Transverse colon (tissue), 4 donors: ENCODE results near the gene KDM2B.

Experiments used
- CTCF ChIP-seq, 5 experiments: fragments of 200-600 bp in 3 of 5; fragments of 450-650 bp in 2 of 5; sonication (generic) in 3 of 5; IDR thresholded peaks; 1 replicate in 2 of 5; 2 replicates in 3 of 5; pipeline ENCODE4 v1.5.1; 2016 to 2017; ENCODE audit warnings: antibody characterized with exemption in 5 of 5, inconsistent platforms in 3 of 5, mild to moderate bottlenecking in 2 of 5, moderate library complexity in 1 of 5
- POLR2AphosphoS5 ChIP-seq, 3 donors: sonication (generic); formaldehyde crosslinking; IDR thresholded peaks; one replicate each; pipeline ENCODE4 v1.6.1; 2016; ENCODE audit warnings: antibody characterized with exemption in 3 of 3

GRCh38 chr12:121451961-121452339 lies 128.9 kb downstream of the KDM2B start:
- TF ChIP-seq CTCF (IDR thresholded peaks at IDR 0.05) (no peak), POLR2AphosphoS5 (IDR thresholded peaks at IDR 0.05) (no peak)
